HepG2 (cell line): Measurements from ENCODE around the gene NKD2. TPM values are rescaled to one million over a fixed set of nuclear protein-coding genes. Genes with fewer than 3 reads are reported as not detected.

Experiments
- ATAC-seq: fragments of 200-7000 bp; cut with Tn5 transposase; 3 replicates; pipeline ENCODE4 v1.9.1; 2020; ENCODE audit warnings: mild to moderate bottlenecking, moderate library complexity
- BruUV-seq: library from RNA; stranded (reverse); fragments of 400-500 nt; replicated peaks from 2 replicates; lab custom pipeline; 2021; lab: Mats Ljungman, UMichigan
- CTCF ChIA-PET: fragments of 300-600 bp; formaldehyde crosslinking; extraction: SDS; loops from one replicate; lab custom pipeline; 2021; ENCODE audit warnings: low total read pairs, inconsistent platforms, low intra/inter-chr PET ratio; lab: Yijun Ruan, JAX
- POLR2A ChIA-PET: fragments of 350-600 bp; sonication (Branson Sonifier 250); formaldehyde crosslinking; loops from one replicate; lab custom pipeline; 2020; ENCODE audit warnings: antibody characterized with exemption, inconsistent platforms; lab: Yijun Ruan, JAX
- DNase-seq: peaks from one replicate; pipeline ENCODE4 v3.0.0-alpha.2; 2015; ENCODE audit warnings: low spot score
- FAIRE-seq: peaks from 3 replicates; lab custom pipeline; 2011; peaks lifted over from hg19 to GRCh38; lab: Jason Lieb, UNC
- H2AFZ ChIP-seq: one replicate; pipeline ENCODE4 v1.6.1; 2011; ENCODE audit warnings: low read length, inconsistent platforms
- H3K27ac ChIP-seq: fragments of 300-600 bp; 3 replicates; pipeline ENCODE4 v1.8.0; 2011; ENCODE audit warnings: mixed run types, mild to moderate bottlenecking, mixed read lengths, low read length, inconsistent platforms; ENCODE audit not compliant: insufficient read depth; ENCODE audit errors: extremely low read length
- H3K27me3 ChIP-seq, 2 experiments: fragments of 200-600 bp in 1 of 2; 2 replicates in 1 of 2; 3 replicates in 1 of 2; pipeline versions ENCODE4 v1.6.0 to v1.8.0; 2011; ENCODE audit warnings: low read length in 2 of 2, mild to moderate bottlenecking in 2 of 2, moderate library complexity in 2 of 2, inconsistent platforms in 1 of 2; ENCODE audit not compliant: insufficient read depth in 2 of 2, control insufficient read depth in 1 of 2
- H3K36me3 ChIP-seq, 2 experiments: fragments of 200-600 bp in 1 of 2; replicated peaks in 1 of 2; 2 replicates in 1 of 2; 3 replicates in 1 of 2; pipeline versions ENCODE4 v1.5.1 to v1.8.0; 2011; ENCODE audit warnings: low read length in 2 of 2, inconsistent platforms in 1 of 2; ENCODE audit not compliant: insufficient read depth in 2 of 2, control insufficient read depth in 1 of 2
- H3K4me1 ChIP-seq: 2 replicates; pipeline ENCODE4 v1.5.1; 2012; ENCODE audit warnings: low read length, inconsistent platforms; ENCODE audit not compliant: insufficient read depth
- H3K4me2 ChIP-seq: 2 replicates; pipeline ENCODE4 v1.6.0; 2011; ENCODE audit warnings: low read depth, low read length, inconsistent platforms
- H3K4me3 ChIP-seq, 3 experiments: fragments of 200-600 bp in 1 of 3; sonication (generic), shearing (Covaris generic) in 1 of 3; replicated peaks in 1 of 3; 2 replicates each; pipeline ENCODE4 v1.5.1; 2011 to 2016; ENCODE audit warnings: low read length in 3 of 3, inconsistent platforms in 2 of 3, low read depth in 2 of 3, mild to moderate bottlenecking in 2 of 3, control low read depth in 1 of 3, mixed read lengths in 1 of 3; ENCODE audit not compliant: insufficient read depth in 1 of 3
- H3K79me2 ChIP-seq: one replicate; pipeline ENCODE4 v1.6.1; 2011; ENCODE audit warnings: low read length, inconsistent platforms; ENCODE audit not compliant: insufficient read depth
- H3K9ac ChIP-seq: 2 replicates; pipeline ENCODE4 v1.6.0; 2011; ENCODE audit warnings: mild to moderate bottlenecking, low read depth, low read length, inconsistent platforms; ENCODE audit not compliant: insufficient read depth
- H3K9me3 ChIP-seq: 2 replicates; pipeline ENCODE4 v1.5.1; 2012; ENCODE audit warnings: mild to moderate bottlenecking, low read length
- H4K20me1 ChIP-seq: 2 replicates; pipeline ENCODE4 v1.6.0; 2011; ENCODE audit warnings: inconsistent platforms, mild to moderate bottlenecking, low read length, moderate library complexity; ENCODE audit not compliant: insufficient read depth
- ATF4 ChIP-seq, 2 experiments: fragments of 450-650 bp in 1 of 2; sonication (generic) in 1 of 2; formaldehyde crosslinking; IDR thresholded peaks; 2 replicates each; pipeline versions ENCODE4 v1.5.0 to v1.8.0; 2020 to 2022; ENCODE audit warnings: mild to moderate bottlenecking in 1 of 2, missing genetic modification reagents in 1 of 2
- HMGXB3 ChIP-seq: sonication (generic); formaldehyde crosslinking; IDR thresholded peaks from 2 replicates; pipeline ENCODE4 v1.4.0; 2020; ENCODE audit warnings: missing genetic modification reagents, borderline replicate concordance
- WGBS: methylation state at CpG from one replicate; pipeline ENCODE4 v1.1.6; 2017; ENCODE audit warnings: low lambda C conversion rate; 5-methylcytosine and 5-hydroxymethylcytosine counted together
- in situ Hi-C: cut with HindIII; loops from 2 replicates; pipeline ENCODE4 v1.10.0; 2017; ENCODE audit warnings: low pct_unique_long_range_greater_than_20kb; ENCODE audit not compliant: extremely low pct_ligation_motif_present
- intact Hi-C: fragments of 100-400 bp; cut with micrococcal nuclease; formaldehyde crosslinking; loops from one replicate; pipeline ENCODE4 v1.10.0; 2022; ENCODE audit not compliant: unreplicated experiment
- polyA plus RNA-seq, 8 experiments: library from polyadenylated mRNA; depleted of rRNA in 3 of 8; stranded (reverse) in 7 of 8; unstranded in 1 of 8; fragments of >200 nt; fragmentation: Illumina TruSeq in 4 of 8; extraction: Trizol in 4 of 8; gene quantifications; 2 replicates each; pipeline versions ENCODE4 v1.2.1 to v1.2.3, GENCODE V29; 2011 to 2016; ENCODE audit warnings: low read depth in 4 of 8, missing spikeins in 1 of 8, mixed read lengths in 1 of 8; ENCODE audit not compliant: insufficient read depth in 1 of 8
- total RNA-seq, 5 experiments: library from RNA; depleted of rRNA; stranded (reverse); fragments of >200 nt; fragmentation: Illumina TruSeq; extraction: Trizol; gene quantifications; 2 replicates each; pipeline ENCODE4 v1.2.3, GENCODE V29; 2016; ENCODE audit warnings: low read depth in 1 of 5

NKD2 gene
- total and polyA plus RNA-seq, 2 of the 13 experiments (the other 11 are each of a cell fraction or from before 2014, with no cell fraction given), result 0.53 to 0.82 TPM

GRCh38 chr5:1028481-1029281 is 20.1 kb downstream of the NKD2 start:
- intact Hi-C loops, result no loop called here
- BruUV-seq, result no TSS peak
- Histone ChIP-seq H2AFZ (no peak overlapping the region), H3K9ac (no peak overlapping the region), H4K20me1 (peaks cover 4% of the 10 kb centered on the region; the same call in 1 of the 2 replicates)
- CTCF ChIA-PET, result no interaction called here
- TF ChIP-seq HMGXB3 (CRISPR knock-in tag), result no peak
- peak in 1 of 2 experiments; percentile 25; a peak in 1 of 4 replicates for TF ChIP-seq ATF4 (CRISPR knock-in tag; IDR thresholded peaks at IDR 0.05)
- TF ChIP-seq, all 625 proteins: peak for 1
- WGBS, result 45% methylated on average over 23 of the region's 26 CpGs
- Histone ChIP-seq H3K4me2 (no peak overlapping the region), H3K9me3 (no peaks in the 10 kb centered on the region), H3K4me1 (no peaks in the 10 kb centered on the region), H3K27me3 (peaks cover 2 to 4% of the 10 kb centered on the region in 2 experiments; a peak in 2 of 5 replicates), H3K79me2 (no peaks in the 10 kb centered on the region), H3K4me3 (no peak overlapping the region), H3K27ac (no peak overlapping the region), H3K36me3 (no peaks in the 10 kb centered on the region)
- ATAC-seq (no peak), FAIRE-seq (no peak), DNase-seq (no peak)
- POLR2A ChIA-PET, result no interaction called here
- in situ Hi-C loops, result no loop called here
